GM23338 (cell line): ENCODE results near the gene SPNS3. TPM values are rescaled to one million over a fixed set of nuclear protein-coding genes. Genes with fewer than 3 reads are reported as not detected.

Source experiments
- ATAC-seq: fragments of 200-7000 bp; cut with Tn5 transposase; 3 replicates; pipeline ENCODE4 v1.9.1; 2020
- DNase-seq: peaks from one replicate; pipeline ENCODE4 v3.0.0-alpha.2; 2015; ENCODE audit warnings: low spot score
- H2AFZ ChIP-seq: fragments of 200-600 bp; sonication (generic); 2 replicates; pipeline ENCODE4 v1.8.0; 2016; ENCODE audit warnings: antibody characterized with exemption, mild to moderate bottlenecking, moderate library complexity
- H3F3A ChIP-seq: fragments of 200-600 bp; sonication (generic); replicated peaks from 2 replicates; pipeline ENCODE4 v1.8.0; 2017; ENCODE audit warnings: antibody characterized with exemption, mixed run types, low read depth
- H3K27ac ChIP-seq: fragments of 200-600 bp; sonication (generic); 2 replicates; pipeline ENCODE4 v1.6.1; 2016; ENCODE audit warnings: low read depth
- H3K27me3 ChIP-seq: fragments of 200-600 bp; sonication (generic); 2 replicates; pipeline ENCODE4 v1.8.0; 2016; ENCODE audit warnings: mild to moderate bottlenecking, mixed run types, moderate library complexity; ENCODE audit not compliant: insufficient read depth
- H3K36me3 ChIP-seq: fragments of 200-600 bp; sonication (generic); 2 replicates; pipeline ENCODE4 v1.8.0; 2016; ENCODE audit warnings: mild to moderate bottlenecking; ENCODE audit not compliant: insufficient read depth
- H3K4me1 ChIP-seq: fragments of 200-600 bp; sonication (generic); 2 replicates; pipeline ENCODE4 v1.8.0; 2016; ENCODE audit warnings: mild to moderate bottlenecking, moderate library complexity; ENCODE audit not compliant: insufficient read depth
- H3K4me2 ChIP-seq: fragments of 200-600 bp; sonication (generic); 2 replicates; pipeline ENCODE4 v1.7.1; 2017; ENCODE audit warnings: mixed run types
- H3K4me3 ChIP-seq: fragments of 200-600 bp; sonication (generic); 2 replicates; pipeline ENCODE4 v1.6.1; 2016; ENCODE audit warnings: mixed run types
- H3K79me2 ChIP-seq: fragments of 200-600 bp; sonication (generic); replicated peaks from 2 replicates; pipeline ENCODE4 v1.8.0; 2017; ENCODE audit warnings: mild to moderate bottlenecking; ENCODE audit not compliant: insufficient read depth
- H3K9me2 ChIP-seq: fragments of 200-600 bp; sonication (generic); 2 replicates; pipeline ENCODE4 v1.8.0; 2017; ENCODE audit not compliant: insufficient read depth
- H4K20me1 ChIP-seq: fragments of 200-600 bp; sonication (generic); replicated peaks from 2 replicates; pipeline ENCODE4 v1.8.0; 2017; ENCODE audit warnings: mild to moderate bottlenecking; ENCODE audit not compliant: insufficient read depth
- H3K27ac Mint-ChIP-seq: 2 replicates; pipeline ENCODE4 v1.8.0; 2020; ENCODE audit warnings: inconsistent platforms, mild to moderate bottlenecking, moderate library complexity, mixed read lengths
- H3K27me3 Mint-ChIP-seq: 3 replicates; pipeline ENCODE4 v1.8.0; 2022; ENCODE audit warnings: low read depth, mild to moderate bottlenecking, moderate library complexity, mixed read lengths, inconsistent platforms; ENCODE audit not compliant: insufficient read depth, poor library complexity
- H3K36me3 Mint-ChIP-seq: 3 replicates; pipeline ENCODE4 v1.8.0; 2021; ENCODE audit warnings: low read depth, mild to moderate bottlenecking, inconsistent platforms, moderate library complexity, mixed read lengths
- H3K4me1 Mint-ChIP-seq: 3 replicates; pipeline ENCODE4 v1.8.0; 2020; ENCODE audit warnings: mild to moderate bottlenecking, inconsistent platforms, mixed read lengths
- H3K4me3 Mint-ChIP-seq: 3 replicates; pipeline ENCODE4 v1.8.0; 2021; ENCODE audit warnings: moderate library complexity, mild to moderate bottlenecking, inconsistent platforms, mixed read lengths
- H3K9me3 Mint-ChIP-seq: 3 replicates; pipeline ENCODE4 v1.8.0; 2020; ENCODE audit warnings: moderate library complexity, mild to moderate bottlenecking, inconsistent platforms, mixed read lengths
- CREB1 ChIP-seq: fragments of 250-450 bp; sonication (Bioruptor Pico); IDR thresholded peaks from 2 replicates; pipeline ENCODE4 v1.5.0; 2020; ENCODE audit warnings: low read depth, mild to moderate bottlenecking, moderate library complexity
- CTCF ChIP-seq, 2 experiments: fragments of 200-600 bp in 1 of 2; sonication (generic) in 1 of 2; conservative IDR thresholded peaks; 2 replicates each; pipeline versions ENCODE4 v1.5.1 to v1.6.1; 2016 to 2017; ENCODE audit warnings: antibody characterized with exemption in 2 of 2, low read depth in 2 of 2, mild to moderate bottlenecking in 2 of 2, moderate library complexity in 1 of 2
- ETS1 ChIP-seq: IDR thresholded peaks from 2 replicates; pipeline ENCODE4 v1.6.1; 2016; ENCODE audit warnings: antibody characterized with exemption
- EZH2 ChIP-seq: fragments of 200-600 bp; sonication (generic); IDR thresholded peaks from one replicate; pipeline ENCODE4 v1.8.0; 2017; ENCODE audit warnings: antibody characterized with exemption, mild to moderate bottlenecking, low read depth; ENCODE audit not compliant: unreplicated experiment
- EZH2phosphoT487 ChIP-seq: fragments of 200-600 bp; sonication (generic); IDR thresholded peaks from one replicate; pipeline ENCODE4 v1.8.1; 2018; ENCODE audit warnings: antibody characterized with exemption; ENCODE audit not compliant: unreplicated experiment
- JUNB ChIP-seq: IDR thresholded peaks from one replicate; pipeline ENCODE4 v1.6.1; 2016; ENCODE audit warnings: antibody characterized with exemption; ENCODE audit not compliant: unreplicated experiment
- NANOG ChIP-seq: IDR thresholded peaks from 2 replicates; pipeline ENCODE4 v1.6.1; 2016; ENCODE audit warnings: antibody characterized with exemption, borderline replicate concordance
- POLR2AphosphoS5 ChIP-seq: IDR thresholded peaks from 2 replicates; pipeline ENCODE4 v1.6.1; 2016; ENCODE audit warnings: antibody characterized with exemption, low read depth
- REST ChIP-seq: IDR thresholded peaks from one replicate; pipeline ENCODE4 v1.6.1; 2018; ENCODE audit warnings: antibody characterized with exemption; ENCODE audit not compliant: unreplicated experiment
- STAT1 ChIP-seq: IDR thresholded peaks from one replicate; pipeline ENCODE4 v1.6.1; 2016; ENCODE audit warnings: antibody characterized with exemption; ENCODE audit not compliant: unreplicated experiment
- ZNF114 ChIP-seq: fragments of 250-450 bp; sonication (Bioruptor Pico); IDR thresholded peaks from 2 replicates; pipeline ENCODE4 v1.5.0; 2020; ENCODE audit warnings: mild to moderate bottlenecking, moderate library complexity
- ZNF331 ChIP-seq: fragments of 250-450 bp; sonication (Bioruptor Pico); IDR thresholded peaks from 2 replicates; pipeline ENCODE4 v1.5.0; 2020; ENCODE audit warnings: low read depth, mild to moderate bottlenecking, moderate library complexity
- ZNF462 ChIP-seq: fragments of 250-450 bp; sonication (Bioruptor Pico); IDR thresholded peaks from 2 replicates; pipeline ENCODE4 v1.5.0; 2020; ENCODE audit warnings: mild to moderate bottlenecking, moderate library complexity
- polyA plus RNA-seq: library from polyadenylated mRNA; unstranded; fragments of >200 nt; fragmentation: Nextera tagmentation; extraction: Ambion mirVana; gene quantifications from 2 replicates; pipeline ENCODE4 v1.2.1, GENCODE V29; 2016
- total RNA-seq: library from RNA; depleted of rRNA; stranded (reverse); fragments of >200 nt; shearing (Covaris generic); gene quantifications from 2 replicates; pipeline ENCODE4 v1.2.3, GENCODE V29; 2014

Gene SPNS3
- total and polyA plus RNA-seq, 2 experiments from 2014 or later: not detected

- Histone ChIP-seq H3K27ac (no peak overlapping the region), H3K9me2 (no peaks in the 10 kb centered on the region), H4K20me1 (no peaks in the 10 kb centered on the region), H3F3A (no peaks in the 10 kb centered on the region), H2AFZ (no peak overlapping the region; the same call in 1 of the 2 replicates), H3K36me3 (no peaks in the 10 kb centered on the region), H3K4me3 (no peak overlapping the region), H3K79me2 (no peaks in the 10 kb centered on the region), H3K27me3 (no peaks in the 10 kb centered on the region), H3K4me1 (no peaks in the 10 kb centered on the region), H3K4me2 (no peak overlapping the region)
- Mint-ChIP-seq H3K36me3 (no peaks in the 10 kb centered on the region), H3K27me3 (peaks cover 7% of the 10 kb centered on the region), H3K27ac (no peak overlapping the region), H3K4me3 (no peak overlapping the region), H3K4me1 (no peaks in the 10 kb centered on the region), H3K9me3 (peaks cover 4% of the 10 kb centered on the region; the same call in 1 of the 3 replicates)
- no peak for DNase-seq
- ATAC-seq: no peak
- TF ChIP-seq ETS1 (no peak), NANOG (no peak), ZNF331 (CRISPR knock-in tag) (no peak), CREB1 (CRISPR knock-in tag) (no peak), CTCF (conservative IDR thresholded peaks at IDR 0.05; ENCODE audit: low read depth in 2 of 2) (no peak), EZH2phosphoT487 (no peak), JUNB (no peak), POLR2AphosphoS5 (no peak), STAT1 (no peak), ZNF462 (CRISPR knock-in tag) (no peak), EZH2 (no peak), REST (no peak), ZNF114 (CRISPR knock-in tag) (no peak)
These were observed 33.5 kb downstream of the SPNS3 start for GRCh38 chr17:4467287-4467686.
